ENCODE results near the gene ALOX5AP.

DNA sequence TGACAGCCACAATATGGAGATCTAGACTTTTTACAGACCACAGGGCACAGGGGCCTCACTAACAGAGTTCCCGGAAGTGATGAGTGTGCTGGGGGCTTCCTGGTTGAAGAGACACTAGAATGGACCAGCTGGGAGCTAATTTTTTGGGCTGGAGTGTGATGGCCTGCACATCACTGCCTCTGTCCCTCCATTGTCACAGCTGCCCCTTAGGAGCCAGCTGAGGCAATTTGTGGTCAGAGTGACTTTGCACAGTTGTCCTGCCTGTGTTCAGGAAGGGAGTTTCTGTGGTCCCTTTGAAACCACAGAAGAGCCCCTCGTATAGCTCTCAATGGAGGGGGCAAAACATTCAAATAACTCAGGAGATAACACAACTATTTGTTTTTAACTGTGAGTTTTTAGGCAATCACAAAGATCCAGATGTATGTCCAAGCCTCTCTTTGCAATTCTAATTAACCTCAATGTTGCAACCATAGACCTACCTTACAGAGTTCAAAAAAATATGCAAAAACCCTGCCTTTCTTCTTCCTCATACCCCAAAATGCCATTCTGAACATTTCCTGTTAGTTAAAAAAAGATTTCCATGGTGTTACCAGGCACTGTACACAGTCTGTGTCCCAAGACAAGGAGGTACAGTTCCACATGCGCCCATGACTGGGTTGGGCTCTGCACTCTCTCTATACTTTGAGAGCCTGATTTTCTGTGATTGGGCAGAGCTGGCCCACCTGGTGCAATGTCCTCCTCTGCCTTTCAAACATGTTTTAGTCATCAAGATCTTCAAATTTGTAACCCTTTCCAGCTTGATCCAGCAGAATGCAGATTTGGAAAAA, 2.4 kb downstream of the ALOX5AP start:
- no peak for TF ChIP-seq CTCF (conservative IDR thresholded peaks at IDR 0.05)
- TF ChIP-seq EZH2 (IDR thresholded peaks at IDR 0.05; ENCODE audit: low read depth) = no peak
